Measurements from ENCODE around the gene SLC26A1. TPM values are rescaled to one million over a fixed set of nuclear protein-coding genes. Genes with fewer than 3 reads are reported as not detected.

Gene SLC26A1
- total RNA-seq, 1 experiment from 2014 or later, result 0.03 TPM

GRCh38 chr4:958696-959337 lies 34.4 kb downstream of the SLC26A1 start:
- H3K36me3 ChIP-seq (replicated peaks; ENCODE audit: control insufficient read depth, insufficient read depth, low read length), result no peaks in the 10 kb centered on the region; the same call in 1 of the 2 replicates
- DNase-seq, result peak; percentile 45
- no peaks in the 10 kb centered on the region for H3K27me3 ChIP-seq (ENCODE audit: control insufficient read depth, insufficient read depth, low read length)
- no peak overlapping the region for H3K4me3 ChIP-seq (ENCODE audit: insufficient read depth, low read depth, low read length)

GRCh38 chr4:958314-958665 lies 34.9 kb downstream of the SLC26A1 start:
- Histone ChIP-seq H3K27me3 (ENCODE audit: control insufficient read depth, insufficient read depth, low read length) (no peaks in the 10 kb centered on the region), H3K36me3 (replicated peaks; ENCODE audit: control insufficient read depth, insufficient read depth, low read length) (no peaks in the 10 kb centered on the region; the same call in 1 of the 2 replicates), H3K4me3 (ENCODE audit: insufficient read depth, low read depth, low read length) (no peak overlapping the region)
- peak; percentile 58 for DNase-seq

GRCh38 chr4:957581-958313 lies 35.5 kb downstream of the SLC26A1 start:
- H3K36me3 ChIP-seq (replicated peaks; ENCODE audit: control insufficient read depth, insufficient read depth, low read length), result no peaks in the 10 kb centered on the region; the same call in 1 of the 2 replicates
- peak; percentile 58 for DNase-seq
- no peaks in the 10 kb centered on the region for H3K27me3 ChIP-seq (ENCODE audit: control insufficient read depth, insufficient read depth, low read length)
- H3K4me3 ChIP-seq (ENCODE audit: insufficient read depth, low read depth, low read length), result no peak overlapping the region

GRCh38 chr4:957231-957580 lies 36.0 kb downstream of the SLC26A1 start:
- peak; percentile 60 for DNase-seq
- no peaks in the 10 kb centered on the region for H3K27me3 ChIP-seq (ENCODE audit: control insufficient read depth, insufficient read depth, low read length)
- no peaks in the 10 kb centered on the region; the same call in 1 of the 2 replicates for H3K36me3 ChIP-seq (replicated peaks; ENCODE audit: control insufficient read depth, insufficient read depth, low read length)
- H3K4me3 ChIP-seq (ENCODE audit: insufficient read depth, low read depth, low read length), result no peak overlapping the region

GRCh38 chr4:956531-957230 lies 36.5 kb downstream of the SLC26A1 start:
- Histone ChIP-seq H3K27me3 (ENCODE audit: control insufficient read depth, insufficient read depth, low read length) (no peaks in the 10 kb centered on the region), H3K4me3 (ENCODE audit: insufficient read depth, low read depth, low read length) (no peak overlapping the region), H3K36me3 (replicated peaks; ENCODE audit: control insufficient read depth, insufficient read depth, low read length) (no peaks in the 10 kb centered on the region; the same call in 1 of the 2 replicates)
- no peak for DNase-seq

GRCh38 chr4:955931-956381 lies 37.2 kb downstream of the SLC26A1 start:
- H3K27me3 ChIP-seq (ENCODE audit: control insufficient read depth, insufficient read depth, low read length), result no peaks in the 10 kb centered on the region
- H3K36me3 ChIP-seq (replicated peaks; ENCODE audit: control insufficient read depth, insufficient read depth, low read length), result no peaks in the 10 kb centered on the region; the same call in 1 of the 2 replicates
- H3K4me3 ChIP-seq (ENCODE audit: insufficient read depth, low read depth, low read length), result no peak overlapping the region
- peak; percentile 61 for DNase-seq

- no peaks in the 10 kb centered on the region; the same call in 1 of the 2 replicates for H3K36me3 ChIP-seq (replicated peaks; ENCODE audit: control insufficient read depth, insufficient read depth, low read length)
- H3K27me3 ChIP-seq (ENCODE audit: control insufficient read depth, insufficient read depth, low read length), result no peaks in the 10 kb centered on the region
- H3K4me3 ChIP-seq (ENCODE audit: insufficient read depth, low read depth, low read length), result no peak overlapping the region
- peak; percentile 54 for DNase-seq
Measured at GRCh38 chr4:955161-955921, 37.9 kb downstream of the SLC26A1 start.

GRCh38 chr4:954211-955020 lies 38.8 kb downstream of the SLC26A1 start:
- no peak overlapping the region for H3K4me3 ChIP-seq (ENCODE audit: insufficient read depth, low read depth, low read length)
- peak; percentile 22 for DNase-seq
- no peaks in the 10 kb centered on the region; the same call in 1 of the 2 replicates for H3K36me3 ChIP-seq (replicated peaks; ENCODE audit: control insufficient read depth, insufficient read depth, low read length)
- no peaks in the 10 kb centered on the region for H3K27me3 ChIP-seq (ENCODE audit: control insufficient read depth, insufficient read depth, low read length)

- Histone ChIP-seq H3K36me3 (replicated peaks; ENCODE audit: control insufficient read depth, insufficient read depth, low read length) (no peaks in the 10 kb centered on the region), H3K27me3 (ENCODE audit: control insufficient read depth, insufficient read depth, low read length) (no peaks in the 10 kb centered on the region), H3K4me3 (ENCODE audit: insufficient read depth, low read depth, low read length) (no peak overlapping the region)
- DNase-seq, result no peak
Measured at GRCh38 chr4:953574-953915, 39.7 kb downstream of the SLC26A1 start.

- no peaks in the 10 kb centered on the region for H3K27me3 ChIP-seq (ENCODE audit: control insufficient read depth, insufficient read depth, low read length)
- H3K36me3 ChIP-seq (replicated peaks; ENCODE audit: control insufficient read depth, insufficient read depth, low read length), result no peaks in the 10 kb centered on the region
- peak; percentile 47 for DNase-seq
- no peak overlapping the region for H3K4me3 ChIP-seq (ENCODE audit: insufficient read depth, low read depth, low read length)
Measured at GRCh38 chr4:952881-953573, 40.2 kb downstream of the SLC26A1 start.

- Histone ChIP-seq H3K36me3 (replicated peaks; ENCODE audit: control insufficient read depth, insufficient read depth, low read length) (no peaks in the 10 kb centered on the region), H3K27me3 (ENCODE audit: control insufficient read depth, insufficient read depth, low read length) (no peaks in the 10 kb centered on the region), H3K4me3 (ENCODE audit: insufficient read depth, low read depth, low read length) (no peak overlapping the region)
- peak; percentile 49 for DNase-seq
Measured at GRCh38 chr4:951594-952468, 41.4 kb downstream of the SLC26A1 start.

- DNase-seq, result peak; percentile 66
- H3K36me3 ChIP-seq (replicated peaks; ENCODE audit: control insufficient read depth, insufficient read depth, low read length), result no peaks in the 10 kb centered on the region
- H3K4me3 ChIP-seq (ENCODE audit: insufficient read depth, low read depth, low read length), result no peak overlapping the region
- no peaks in the 10 kb centered on the region; the same call in 1 of the 2 replicates for H3K27me3 ChIP-seq (ENCODE audit: control insufficient read depth, insufficient read depth, low read length)
Measured at GRCh38 chr4:951186-951585, 42.0 kb downstream of the SLC26A1 start.
